ENCODE results near the gene ZNF787.

The ZNF787 gene

GRCh38 chr19:56086671-56087430 lies 34.2 kb downstream of the ZNF787 start:
- no peak for DNase-seq (ENCODE audit: low read depth)

- DNase-seq (ENCODE audit: low read depth) = no peak
Observed at GRCh38 chr19:56085571-56086275, 35.4 kb downstream of the ZNF787 start.

- no peak for DNase-seq (ENCODE audit: low read depth)
Observed at GRCh38 chr19:56084835-56085536, 36.1 kb downstream of the ZNF787 start.

GRCh38 chr19:56083668-56084067 lies 37.4 kb downstream of the ZNF787 start:
- no peak for DNase-seq (ENCODE audit: low read depth)

GRCh38 chr19:56080669-56081401 lies 40.3 kb downstream of the ZNF787 start:
- peak; percentile 60 for DNase-seq (ENCODE audit: low read depth)

GRCh38 chr19:56079609-56080008 lies 41.5 kb downstream of the ZNF787 start:
- DNase-seq (ENCODE audit: low read depth) = no peak

- DNase-seq (ENCODE audit: low read depth) = peak; percentile 16
Observed at GRCh38 chr19:56076498-56076897, 44.6 kb downstream of the ZNF787 start.

GRCh38 chr19:56071151-56071550 lies 49.9 kb downstream of the ZNF787 start:
- no peak for DNase-seq (ENCODE audit: low read depth)

GRCh38 chr19:56069642-56070041 lies 51.5 kb downstream of the ZNF787 start:
- DNase-seq (ENCODE audit: low read depth) = no peak

GRCh38 chr19:56066152-56067023 lies 54.7 kb downstream of the ZNF787 start:
- peak; percentile 55 for DNase-seq (ENCODE audit: low read depth)

- no peak for DNase-seq (ENCODE audit: low read depth)
Observed at GRCh38 chr19:56053596-56053995, 67.5 kb downstream of the ZNF787 start.

Data from activated T-cell treated with anti-CD3 and anti-CD28 coated beads for 1 hour (primary cell).